Heart left ventricle (tissue), 13 donors: ENCODE data around the gene MB21D2.

Experiments used
- CTCF ChIP-seq, 12 donors: fragments of 200-600 bp; sonication (generic) in 4 of 12; IDR thresholded peaks; one replicate each; pipeline versions ENCODE4 v1.5.0 to v1.8.0; 2018 to 2022; ENCODE audit warnings: antibody characterized with exemption in 12 of 12, mild to moderate bottlenecking in 5 of 12
- POLR2A ChIP-seq, 2 donors: fragments of 450-650 bp; IDR thresholded peaks; one replicate each; pipeline ENCODE4 v1.6.1; 2017; ENCODE audit warnings: antibody characterized with exemption in 2 of 2, mild to moderate bottlenecking in 2 of 2, moderate library complexity in 2 of 2
- donor health status: ischemic (EF 13 %, LVEDD 7.1; RV severe dilation, severe dysfunction).
- donor health status: DM: no; HTN: yes; CAD: no.
- donor health status: DM: no; HTN: no; CAD: no.
- donor health status: ischemic (EF 25% LVEDD 6.9; RV normal size, moderate dysfunction).
- donor health status: ischemic (EF 25% LVEDD 5.7; RV mildly dilated, moderate dysfunction).
- donor health status: ischemic (EF 35%, LVEDD 5.7; RV mildly dilated, moderate dysfunction).
- donor health status: nonischemic (EF 11% LVEDD 7.7; RV severe dilation, severe dysfunction).
- donor health status: DM: yes; HTN: yes; CAD: no.
- donor health status: PGD.
- donor health status: ischemic (EF 29% LVEDD 5.4; RV normal size, mild dysfunction).
- donor health status: nonischemic (EF 23%, LVEDD 6.1; RV moderate dilation, normal function).

- TF ChIP-seq CTCF (IDR thresholded peaks at IDR 0.05) = no peak
- TF ChIP-seq POLR2A (IDR thresholded peaks at IDR 0.05) = no peak
Measured at GRCh38 chr3:192942625-192943024, 25.0 kb upstream of the MB21D2 start.
